ENCODE data around the gene POSTN.

DNA sequence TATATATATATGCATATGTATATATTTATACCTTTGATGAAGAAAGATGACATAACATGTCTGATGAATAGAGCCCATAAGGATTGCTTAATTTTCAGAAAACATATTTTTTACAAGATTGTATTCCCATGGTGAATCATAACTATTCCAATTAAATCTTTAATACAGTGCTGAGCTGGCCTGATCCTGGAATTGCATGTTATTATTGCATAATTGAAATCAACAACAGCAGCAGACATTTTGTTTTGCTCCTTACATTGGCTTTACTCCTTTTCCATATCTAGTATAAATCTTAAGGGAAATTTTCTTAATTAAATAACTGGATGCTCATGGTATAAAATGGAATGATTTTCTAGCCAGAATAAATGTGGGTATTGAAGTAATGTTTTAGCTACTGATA is 22.0 kb downstream of the POSTN start:
- TF ChIP-seq, protein P1, sequence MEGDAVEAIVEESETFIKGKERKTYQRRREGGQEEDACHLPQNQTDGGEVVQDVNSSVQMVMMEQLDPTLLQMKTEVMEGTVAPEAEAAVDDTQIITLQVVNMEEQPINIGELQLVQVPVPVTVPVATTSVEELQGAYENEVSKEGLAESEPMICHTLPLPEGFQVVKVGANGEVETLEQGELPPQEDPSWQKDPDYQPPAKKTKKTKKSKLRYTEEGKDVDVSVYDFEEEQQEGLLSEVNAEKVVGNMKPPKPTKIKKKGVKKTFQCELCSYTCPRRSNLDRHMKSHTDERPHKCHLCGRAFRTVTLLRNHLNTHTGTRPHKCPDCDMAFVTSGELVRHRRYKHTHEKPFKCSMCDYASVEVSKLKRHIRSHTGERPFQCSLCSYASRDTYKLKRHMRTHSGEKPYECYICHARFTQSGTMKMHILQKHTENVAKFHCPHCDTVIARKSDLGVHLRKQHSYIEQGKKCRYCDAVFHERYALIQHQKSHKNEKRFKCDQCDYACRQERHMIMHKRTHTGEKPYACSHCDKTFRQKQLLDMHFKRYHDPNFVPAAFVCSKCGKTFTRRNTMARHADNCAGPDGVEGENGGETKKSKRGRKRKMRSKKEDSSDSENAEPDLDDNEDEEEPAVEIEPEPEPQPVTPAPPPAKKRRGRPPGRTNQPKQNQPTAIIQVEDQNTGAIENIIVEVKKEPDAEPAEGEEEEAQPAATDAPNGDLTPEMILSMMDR (conservative IDR thresholded peaks at IDR 0.05): no peak
- TF ChIP-seq ZFX (IDR thresholded peaks at IDR 0.05): no peak
